Tibial artery (tissue), 4 donors: Measurements from ENCODE around the gene DLG5.

ENCODE experiments used
- DNase-seq, 2 donors: peaks; one replicate each; pipeline ENCODE4 v3.0.0-alpha.2; 2019
- H3K27ac ChIP-seq, 2 donors: fragments of 200-600 bp; sonication (generic) in 1 of 2; 1 replicate in 1 of 2; 2 replicates in 1 of 2; pipeline ENCODE4 v1.5.1; 2018 to 2019; ENCODE audit warnings: mild to moderate bottlenecking in 1 of 2
- H3K27me3 ChIP-seq, 2 donors: fragments of 200-600 bp; sonication (generic) in 1 of 2; one replicate each; pipeline versions ENCODE4 v1.5.1 to v1.6.0; 2016 to 2019
- H3K36me3 ChIP-seq, 3 donors: fragments of 200-600 bp; sonication (generic) in 2 of 3; one replicate each; pipeline ENCODE4 v1.5.1; 2016 to 2019; ENCODE audit warnings: mild to moderate bottlenecking in 2 of 3
- H3K4me1 ChIP-seq, 4 donors: fragments of 200-600 bp; sonication (generic) in 2 of 4; 1 replicate in 3 of 4; 2 replicates in 1 of 4; pipeline ENCODE4 v1.5.1; 2016 to 2019
- H3K4me3 ChIP-seq, 2 donors: fragments of 200-600 bp; sonication (generic) in 1 of 2; 1 replicate in 1 of 2; 2 replicates in 1 of 2; pipeline ENCODE4 v1.5.1; 2018 to 2019; ENCODE audit warnings: mild to moderate bottlenecking in 2 of 2
- H3K9me3 ChIP-seq, 3 donors: fragments of 200-600 bp; sonication (generic) in 1 of 3; one replicate each; pipeline ENCODE4 v1.5.1; 2016 to 2019
- CTCF ChIP-seq, 2 experiments: fragments of 200-600 bp in 1 of 2; fragments of 450-650 bp in 1 of 2; IDR thresholded peaks; one replicate each; pipeline ENCODE4 v1.5.1; 2017 to 2019; ENCODE audit warnings: antibody characterized with exemption in 2 of 2, mild to moderate bottlenecking in 1 of 2, moderate library complexity in 1 of 2
- intact Hi-C: fragments of 100-400 bp; cut with DNase I; formaldehyde crosslinking; loops from one replicate; pipeline ENCODE4 v1.15.0; 2023; ENCODE audit warnings: low total_unique reads

DLG5 gene

GRCh38 chr10:77823811-77824542, 102.6 kb downstream of the DLG5 start:
- DNase-seq, result no peak
- TF ChIP-seq CTCF (IDR thresholded peaks at IDR 0.05), result no peak
- intact Hi-C loops, result no loop called here
- Histone ChIP-seq H3K27ac (no peak overlapping the region), H3K36me3 (peaks cover 52 to 100% (median 89%) of the 10 kb centered on the region in 3 donors), H3K9me3 (no peaks in the 10 kb centered on the region), H3K4me1 (no peaks in the 10 kb centered on the region), H3K4me3 (no peak overlapping the region), H3K27me3 (no peaks in the 10 kb centered on the region)

GRCh38 chr10:77821551-77821950, 105.0 kb downstream of the DLG5 start:
- no peak for TF ChIP-seq CTCF (IDR thresholded peaks at IDR 0.05)
- Histone ChIP-seq H3K27me3 (no peaks in the 10 kb centered on the region), H3K9me3 (no peaks in the 10 kb centered on the region), H3K4me3 (no peak overlapping the region), H3K27ac (no peak overlapping the region), H3K4me1 (no peaks in the 10 kb centered on the region), H3K36me3 (peaks cover 64 to 100% (median 91%) of the 10 kb centered on the region in 3 donors)
- no peak for DNase-seq
- intact Hi-C loops, result no loop called here

- intact Hi-C loops, result no loop called here
- Histone ChIP-seq H3K4me3 (no peak overlapping the region), H3K4me1 (no peaks in the 10 kb centered on the region), H3K9me3 (no peaks in the 10 kb centered on the region), H3K36me3 (peaks cover 69 to 100% (median 91%) of the 10 kb centered on the region in 3 donors), H3K27me3 (no peaks in the 10 kb centered on the region), H3K27ac (no peak overlapping the region)
- no peak for TF ChIP-seq CTCF (IDR thresholded peaks at IDR 0.05)
- DNase-seq, result no peak
These were observed 105.5 kb downstream of the DLG5 start for GRCh38 chr10:77821036-77821435.

- no peak overlapping the region for H3K27ac ChIP-seq
- no peaks in the 10 kb centered on the region for H3K27me3 ChIP-seq
- H3K36me3 ChIP-seq, result peaks cover 76 to 100% (median 93%) of the 10 kb centered on the region in 3 donors
- no peak overlapping the region for H3K4me3 ChIP-seq
- DNase-seq, result no peak
- intact Hi-C loops, result no loop called here
- no peak for TF ChIP-seq CTCF (IDR thresholded peaks at IDR 0.05)
- no peaks in the 10 kb centered on the region for H3K9me3 ChIP-seq
- no peaks in the 10 kb centered on the region for H3K4me1 ChIP-seq
These were observed 106.2 kb downstream of the DLG5 start for GRCh38 chr10:77820349-77820748.

- peaks cover 78 to 100% (median 95%) of the 10 kb centered on the region in 3 donors for H3K36me3 ChIP-seq
These were observed 107.1 kb downstream of the DLG5 start for GRCh38 chr10:77819210-77820112.

More at GRCh38 chr10:77819210-77820112, 107.1 kb downstream of the DLG5 start:
- Histone ChIP-seq H3K27ac (no peak overlapping the region), H3K4me1 (no peaks in the 10 kb centered on the region), H3K27me3 (no peaks in the 10 kb centered on the region), H3K9me3 (no peaks in the 10 kb centered on the region), H3K4me3 (no peak overlapping the region)
- TF ChIP-seq CTCF (IDR thresholded peaks at IDR 0.05), result no peak
- intact Hi-C loops, result no loop called here
- DNase-seq, result no peak
